ENCODE data around the gene KDM7A. TPM values are rescaled to one million over a fixed set of nuclear protein-coding genes. Genes with fewer than 3 reads are reported as not detected.

KDM7A gene
- 10 to 100 TPM; 38.0 to 59.3 (median 38.8) TPM for total RNA-seq

- DNase-seq: peak; percentile 89 to 95 (median 93)
- no peaks in the 10 kb centered on the region for H3K9me3 ChIP-seq
- TF ChIP-seq CTCF (IDR thresholded peaks at IDR 0.05): peak in 2 of 6 experiments; percentile 3 to 9
- TF ChIP-seq POLR2A (IDR thresholded peaks at IDR 0.05): peak; percentile 58 to 87
- H3K4me1 ChIP-seq: peaks cover 0 to 31% (median 0%) of the 10 kb centered on the region in 4 donors
- no peaks in the 10 kb centered on the region for H3K36me3 ChIP-seq
- peak within 1 kb of the TSS; percentile 99 to 100 (median 100) for H3K27ac ChIP-seq
- H3K27me3 ChIP-seq: no peaks in the 10 kb centered on the region
- H3K4me3 ChIP-seq: peak within 1 kb of the TSS; percentile 78 to 99 (median 98)
These were observed at the start of gene KDM7A for GRCh38 chr7:140176811-140177702. Gene KDM7A (minus strand): TSS chr7:140176983. CDS start chr7:140176937, 46 bp downstream.

- Histone ChIP-seq H3K4me1 (peaks cover 8 to 27% (median 12%) of the 10 kb centered on the region in 4 donors), H3K36me3 (no peaks in the 10 kb centered on the region), H3K4me3 (no peak overlapping the region), H3K9me3 (no peaks in the 10 kb centered on the region), H3K27me3 (no peaks in the 10 kb centered on the region), H3K27ac (no peak overlapping the region)
- no peak for TF ChIP-seq POLR2A (IDR thresholded peaks at IDR 0.05)
- no peak for DNase-seq
These were observed 48.9 kb upstream of the KDM7A start for GRCh38 chr7:140225562-140226249.

- no peak for TF ChIP-seq POLR2A (IDR thresholded peaks at IDR 0.05)
- TF ChIP-seq CTCF (IDR thresholded peaks at IDR 0.05): no peak
These were observed 46.9 kb upstream of the KDM7A start for GRCh38 chr7:140223515-140224221.

GRCh38 chr7:140222814-140223213, 46.0 kb upstream of the KDM7A start:
- TF ChIP-seq CTCF (IDR thresholded peaks at IDR 0.05): no peak
- no peak for TF ChIP-seq POLR2A (IDR thresholded peaks at IDR 0.05)
- H3K4me3 ChIP-seq: no peak overlapping the region
- peak overlapping the region in 1 of 4 donors; percentile 67 for H3K27ac ChIP-seq
- no peaks in the 10 kb centered on the region for H3K27me3 ChIP-seq
- peaks cover 0 to 18% (median 3%) of the 10 kb centered on the region in 4 donors for H3K4me1 ChIP-seq
- peak in 2 of 3 donors; percentile 63 to 69 for DNase-seq
- no peaks in the 10 kb centered on the region for H3K36me3 ChIP-seq
- H3K9me3 ChIP-seq: no peaks in the 10 kb centered on the region

More at GRCh38 chr7:140223515-140224221, 46.9 kb upstream of the KDM7A start:
- Histone ChIP-seq H3K9me3 (no peaks in the 10 kb centered on the region), H3K36me3 (no peaks in the 10 kb centered on the region), H3K27me3 (no peaks in the 10 kb centered on the region), H3K4me3 (no peak overlapping the region), H3K4me1 (peaks cover 0 to 18% (median 3%) of the 10 kb centered on the region in 4 donors), H3K27ac (peak overlapping the region in 1 of 4 donors; percentile 67)
- no peak for DNase-seq

GRCh38 chr7:140219672-140220524, 43.1 kb upstream of the KDM7A start:
- Histone ChIP-seq H3K4me1 (peaks cover 0 to 18% (median 3%) of the 10 kb centered on the region in 4 donors), H3K27me3 (no peaks in the 10 kb centered on the region), H3K27ac (no peak overlapping the region), H3K4me3 (no peak overlapping the region), H3K9me3 (no peaks in the 10 kb centered on the region), H3K36me3 (no peaks in the 10 kb centered on the region)
- no peak for DNase-seq
- TF ChIP-seq POLR2A (IDR thresholded peaks at IDR 0.05) (no peak), CTCF (IDR thresholded peaks at IDR 0.05) (no peak)

All from Peyer's patch (tissue), 4 donors.